Measurements from ENCODE around the gene PADI4. TPM values are rescaled to one million over a fixed set of nuclear protein-coding genes. Genes with fewer than 3 reads are reported as not detected.
"Not testable (repeated sequence)": the region's sequence is repeated elsewhere in the genome, so short reads cannot be mapped to it uniquely, and the experiment has no call there.

PADI4 gene
- total RNA-seq, 1 donor from 2014 or later = 0.29 TPM

DNA sequence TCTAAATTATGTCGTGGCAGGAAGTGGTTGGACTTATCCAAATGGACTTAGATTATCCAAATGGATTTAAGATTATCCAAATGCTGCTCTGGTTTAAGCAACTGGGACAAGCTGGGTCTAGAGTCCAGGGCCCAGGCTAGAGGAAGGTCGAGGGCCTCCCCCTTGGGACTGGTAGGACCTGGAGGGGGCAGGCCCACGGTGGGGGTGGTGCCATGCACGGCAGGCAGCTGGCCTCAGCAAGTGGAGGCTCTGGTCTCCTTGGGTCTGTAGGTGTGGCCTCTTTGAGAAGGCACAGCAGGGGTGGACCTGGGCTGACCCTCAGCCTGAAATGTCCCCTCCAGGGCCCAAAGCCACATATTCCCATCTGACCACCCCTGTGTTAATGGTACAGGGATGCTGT is 93.8 kb downstream of the PADI4 start:
- no peak overlapping the region for H3K27ac Mint-ChIP-seq
- ATAC-seq (ENCODE audit: low read depth) = no peak

DNA sequence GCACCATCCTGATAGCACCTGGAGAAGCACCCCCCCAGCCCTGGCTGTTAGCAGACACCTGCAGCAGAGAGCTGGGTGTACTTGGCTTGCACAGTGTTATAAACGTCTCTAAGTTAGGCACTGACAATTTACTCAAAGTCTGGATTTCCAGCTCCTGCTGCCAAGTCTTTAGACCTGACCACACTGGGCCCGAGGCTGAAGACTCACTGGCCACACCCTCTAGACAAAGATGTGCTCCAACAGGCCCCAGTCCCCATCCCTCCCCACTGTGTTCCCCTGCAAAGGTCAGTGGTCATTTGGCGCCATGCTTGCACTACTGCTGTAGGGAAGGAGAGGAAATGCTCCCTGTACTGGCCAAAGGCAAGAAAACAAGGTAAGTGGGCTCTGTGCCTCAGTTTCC is 95.1 kb downstream of the PADI4 start:
- ATAC-seq (ENCODE audit: low read depth) = no peak
- Mint-ChIP-seq H3K4me1 (no peaks in the 10 kb centered on the region), H3K4me3 (no peak overlapping the region), H3K9me3 (no peaks in the 10 kb centered on the region), H3K27me3 (no peaks in the 10 kb centered on the region), H3K36me3 (ENCODE audit: low read depth) (peaks cover 21% of the 10 kb centered on the region), H3K27ac (no peak overlapping the region)
- TF ChIP-seq, protein P1, sequence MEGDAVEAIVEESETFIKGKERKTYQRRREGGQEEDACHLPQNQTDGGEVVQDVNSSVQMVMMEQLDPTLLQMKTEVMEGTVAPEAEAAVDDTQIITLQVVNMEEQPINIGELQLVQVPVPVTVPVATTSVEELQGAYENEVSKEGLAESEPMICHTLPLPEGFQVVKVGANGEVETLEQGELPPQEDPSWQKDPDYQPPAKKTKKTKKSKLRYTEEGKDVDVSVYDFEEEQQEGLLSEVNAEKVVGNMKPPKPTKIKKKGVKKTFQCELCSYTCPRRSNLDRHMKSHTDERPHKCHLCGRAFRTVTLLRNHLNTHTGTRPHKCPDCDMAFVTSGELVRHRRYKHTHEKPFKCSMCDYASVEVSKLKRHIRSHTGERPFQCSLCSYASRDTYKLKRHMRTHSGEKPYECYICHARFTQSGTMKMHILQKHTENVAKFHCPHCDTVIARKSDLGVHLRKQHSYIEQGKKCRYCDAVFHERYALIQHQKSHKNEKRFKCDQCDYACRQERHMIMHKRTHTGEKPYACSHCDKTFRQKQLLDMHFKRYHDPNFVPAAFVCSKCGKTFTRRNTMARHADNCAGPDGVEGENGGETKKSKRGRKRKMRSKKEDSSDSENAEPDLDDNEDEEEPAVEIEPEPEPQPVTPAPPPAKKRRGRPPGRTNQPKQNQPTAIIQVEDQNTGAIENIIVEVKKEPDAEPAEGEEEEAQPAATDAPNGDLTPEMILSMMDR (IDR thresholded peaks at IDR 0.05) = no peak
- CTCF ChIA-PET = no interaction called here
- no peak for DNase-seq
- POLR2A ChIA-PET = no interaction called here
- intact Hi-C loops (cut with micrococcal nuclease) = loop anchor here (10.0 kb wide), 1 partner anchor 168 kb away; no protein-coding TSS in a partner anchor

More for the DNA sequence above, 93.8 kb downstream of the PADI4 start:
- no peak overlapping the region for H3K4me3 Mint-ChIP-seq
- DNase-seq = no peak
- no peaks in the 10 kb centered on the region for H3K4me1 Mint-ChIP-seq
- TF ChIP-seq, protein P1 (IDR thresholded peaks at IDR 0.05) = no peak
- ChIA-PET CTCF (no interaction called here), POLR2A (no interaction called here)
- H3K27me3 Mint-ChIP-seq = no peaks in the 10 kb centered on the region
- no peaks in the 10 kb centered on the region for H3K9me3 Mint-ChIP-seq
- peaks cover 8% of the 10 kb centered on the region for H3K36me3 Mint-ChIP-seq (ENCODE audit: low read depth)
- intact Hi-C loops (cut with micrococcal nuclease) = loop anchor here (10.0 kb wide), 1 partner anchor 167 kb away; no protein-coding TSS in a partner anchor

DNA sequence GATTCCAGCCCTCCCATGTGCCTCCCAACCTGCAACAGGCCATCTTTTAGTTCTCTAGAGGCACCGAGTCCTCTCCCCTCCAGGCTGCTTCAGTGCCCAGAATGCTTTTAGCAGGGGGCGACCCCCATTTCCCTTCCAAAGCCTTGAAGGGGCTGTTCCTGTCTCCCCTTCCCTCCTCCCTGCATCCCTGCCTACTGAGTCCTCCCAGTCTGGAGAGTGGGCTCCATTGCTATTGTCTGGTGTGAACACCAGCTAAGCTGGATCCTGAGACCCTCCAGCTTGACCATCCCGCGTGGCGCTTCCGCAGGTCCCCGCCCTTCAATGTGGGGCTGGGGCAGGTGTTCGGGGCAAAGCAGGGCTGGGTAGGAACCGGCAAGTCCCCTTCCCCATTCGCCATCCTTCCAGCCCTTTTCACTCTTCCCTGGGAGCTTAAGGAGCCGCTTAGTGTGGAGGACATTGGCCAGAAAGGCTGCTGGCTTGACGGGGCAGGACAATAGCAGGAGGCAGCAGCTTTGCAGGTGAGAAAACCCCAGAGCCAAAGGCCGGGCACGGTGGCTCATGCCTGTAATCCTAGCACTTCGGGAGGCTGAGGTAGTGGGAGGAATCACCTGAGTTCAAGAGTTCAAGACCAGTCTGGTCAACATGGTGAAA is 96.2 kb downstream of the PADI4 start:
- H3K27me3 Mint-ChIP-seq = no peaks in the 10 kb centered on the region
- H3K9me3 Mint-ChIP-seq = no peaks in the 10 kb centered on the region
- DNase-seq = no peak
- H3K36me3 Mint-ChIP-seq (ENCODE audit: low read depth) = peaks cover 31% of the 10 kb centered on the region
- ChIA-PET POLR2A (no interaction called here), CTCF (no interaction called here)
- intact Hi-C loops (cut with micrococcal nuclease) = loop anchor here (10.0 kb wide), 1 partner anchor 169 kb away; no protein-coding TSS in a partner anchor
- TF ChIP-seq, protein P1 (IDR thresholded peaks at IDR 0.05) = no peak
- ATAC-seq (ENCODE audit: low read depth) = no peak
- H3K4me1 Mint-ChIP-seq = no peaks in the 10 kb centered on the region
- H3K27ac Mint-ChIP-seq = no peak overlapping the region
- H3K4me3 Mint-ChIP-seq = no peak overlapping the region

DNA sequence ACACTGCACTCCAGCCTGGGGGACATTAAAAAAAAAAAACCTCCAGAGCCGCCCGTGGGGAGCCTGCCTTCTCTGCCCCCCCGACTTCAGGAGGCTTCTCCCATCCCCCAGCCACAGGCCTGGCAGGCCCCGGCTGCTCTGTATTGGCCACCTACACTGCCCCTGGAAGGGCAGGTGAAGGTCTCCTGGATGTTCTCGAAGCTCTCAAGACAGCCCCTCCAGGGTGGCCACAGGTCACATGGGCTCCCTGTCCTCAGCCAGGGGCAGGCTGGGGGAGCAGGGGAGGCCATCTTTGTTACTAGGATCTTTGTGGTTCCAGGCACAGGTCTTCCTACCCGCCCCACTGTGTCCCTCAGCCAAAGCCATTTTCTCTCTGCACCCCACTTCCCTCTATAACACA is 96.8 kb downstream of the PADI4 start:
- no peak for DNase-seq
- ChIA-PET POLR2A (no interaction called here), CTCF (interaction anchor here (1.1 kb wide), 1 partner anchor 278 kb away, joined by 4 read pairs; no protein-coding TSS in a partner anchor)
- Mint-ChIP-seq H3K27me3 (no peaks in the 10 kb centered on the region), H3K4me1 (no peaks in the 10 kb centered on the region), H3K27ac (no peak overlapping the region), H3K9me3 (no peaks in the 10 kb centered on the region), H3K4me3 (no peak overlapping the region), H3K36me3 (ENCODE audit: low read depth) (peaks cover 38% of the 10 kb centered on the region)
- TF ChIP-seq, protein P1 (IDR thresholded peaks at IDR 0.05) = no peak
- ATAC-seq (ENCODE audit: low read depth) = no peak
- intact Hi-C loops (cut with micrococcal nuclease) = loop anchor here (10.0 kb wide), 1 partner anchor 170 kb away; no protein-coding TSS in a partner anchor

DNA sequence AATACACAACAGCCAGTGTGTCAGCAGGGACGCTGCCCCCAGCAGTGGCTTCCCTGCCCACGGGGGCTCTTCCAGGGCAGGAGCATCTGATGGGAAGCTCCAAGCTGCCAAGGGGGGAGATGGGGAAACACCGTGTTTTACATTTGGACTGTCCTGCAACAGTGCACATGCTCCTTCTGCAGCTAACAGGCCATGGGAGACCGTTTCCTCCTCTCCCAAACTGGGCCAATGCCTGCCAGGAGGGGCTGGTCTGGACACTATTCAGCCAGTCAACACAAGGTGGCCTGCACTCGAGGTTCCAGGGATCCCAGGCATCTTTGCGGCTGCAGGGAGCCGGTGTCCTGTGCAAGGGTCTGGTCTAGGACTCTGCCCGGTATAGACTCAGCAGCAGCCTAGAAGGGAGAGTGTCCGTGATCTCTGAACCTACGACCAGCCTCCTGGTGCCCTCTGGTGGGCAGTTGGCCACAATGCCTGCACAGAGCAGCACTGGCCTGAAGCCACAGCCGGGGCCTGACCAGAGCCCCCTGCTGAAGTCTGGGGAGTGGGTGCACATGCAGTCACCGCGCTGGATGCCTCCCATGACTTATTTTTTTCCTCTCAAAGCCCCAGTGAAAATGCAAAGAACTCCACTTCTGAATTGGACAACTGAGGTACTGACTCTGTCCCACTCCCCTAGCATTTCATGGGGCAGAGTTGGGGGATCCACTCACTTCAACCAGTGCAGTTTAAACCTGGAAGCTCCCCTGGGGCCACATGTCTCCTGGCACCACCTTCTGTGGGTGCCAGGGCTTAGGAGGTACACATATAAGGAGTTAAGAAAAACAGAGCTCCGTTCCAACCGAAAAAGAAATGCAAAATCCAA is 98.1 kb downstream of the PADI4 start:
- ChIA-PET POLR2A (no interaction called here), CTCF (interaction anchor here (0.5 to 1.1 kb wide), 3 partner anchors 107 to 280 kb away, joined by 3 to 5 read pairs (median 4); no protein-coding TSS in a partner anchor)
- H3K36me3 Mint-ChIP-seq (ENCODE audit: low read depth) = peaks cover 50% of the 10 kb centered on the region
- H3K9me3 Mint-ChIP-seq = no peaks in the 10 kb centered on the region
- no peak overlapping the region for H3K27ac Mint-ChIP-seq
- TF ChIP-seq, protein P1 (IDR thresholded peaks at IDR 0.05) = no peak
- H3K4me3 Mint-ChIP-seq = no peak overlapping the region
- intact Hi-C loops (cut with micrococcal nuclease) = loop anchor here (10.0 kb wide), 1 partner anchor 171 kb away; no protein-coding TSS in a partner anchor
- peak; percentile 36 for DNase-seq
- peak; percentile 95 for ATAC-seq (ENCODE audit: low read depth)
- H3K4me1 Mint-ChIP-seq = no peaks in the 10 kb centered on the region
- H3K27me3 Mint-ChIP-seq = no peaks in the 10 kb centered on the region

DNA sequence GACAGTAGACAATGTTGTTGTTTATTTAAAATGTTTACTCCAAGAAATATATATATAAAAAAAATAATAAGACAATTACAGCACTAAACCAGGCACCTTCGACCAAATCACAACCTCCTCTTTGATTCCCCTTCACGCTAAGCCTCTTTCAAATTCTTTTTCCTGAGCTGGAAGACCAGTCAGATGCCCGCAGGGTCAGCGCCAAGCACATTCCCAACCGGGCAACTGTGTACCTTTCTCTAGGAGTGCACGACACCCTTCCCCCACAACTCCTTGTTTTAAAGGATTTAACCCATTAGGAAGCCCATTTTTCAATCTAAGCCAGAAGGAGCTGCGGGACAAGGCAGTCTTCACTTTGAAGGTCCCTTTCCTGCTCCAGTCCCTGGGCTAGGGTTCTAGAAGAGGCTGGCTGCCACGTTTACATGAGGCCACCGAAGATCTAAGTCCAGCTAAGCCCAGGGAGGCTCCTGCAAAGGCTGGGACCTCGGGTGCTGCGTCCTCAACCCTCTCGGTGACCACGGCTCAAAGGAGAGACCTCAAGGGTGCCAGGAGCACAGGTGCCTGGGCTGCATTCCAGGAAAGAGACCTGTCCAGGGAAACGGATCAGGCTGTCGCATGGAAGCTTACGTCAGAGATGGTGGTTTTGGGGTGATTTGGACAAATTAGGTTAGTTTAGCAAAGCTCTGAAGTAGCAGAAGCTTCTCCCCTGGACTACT is 98.9 kb downstream of the PADI4 start:
- CTCF ChIA-PET; POLR2A ChIA-PET; H3K27ac Mint-ChIP-seq; H3K27me3 Mint-ChIP-seq; H3K4me1 Mint-ChIP-seq; H3K9me3 Mint-ChIP-seq; ATAC-seq (ENCODE audit: low read depth); H3K4me3 Mint-ChIP-seq; DNase-seq: not testable (repeated sequence)
- intact Hi-C loops (cut with micrococcal nuclease) = loop anchor here (10.0 kb wide), 1 partner anchor 172 kb away; no protein-coding TSS in a partner anchor
- H3K36me3 Mint-ChIP-seq (ENCODE audit: low read depth) = peaks cover 58% of the 10 kb centered on the region
